GM18868 (cell line): ENCODE results near the gene RAB9A.
"Not testable (repeated sequence)": the region's sequence is repeated elsewhere in the genome, so short reads cannot be mapped to it uniquely, and the experiment has no call there.

Experiments used
- ATAC-seq: cut with Tn5 transposase; IDR thresholded peaks from one replicate; pipeline ENCODE4 v1.9.1; 2021; ENCODE audit warnings: mild to moderate bottlenecking, moderate library complexity; ENCODE audit not compliant: unreplicated experiment

RAB9A gene

DNA sequence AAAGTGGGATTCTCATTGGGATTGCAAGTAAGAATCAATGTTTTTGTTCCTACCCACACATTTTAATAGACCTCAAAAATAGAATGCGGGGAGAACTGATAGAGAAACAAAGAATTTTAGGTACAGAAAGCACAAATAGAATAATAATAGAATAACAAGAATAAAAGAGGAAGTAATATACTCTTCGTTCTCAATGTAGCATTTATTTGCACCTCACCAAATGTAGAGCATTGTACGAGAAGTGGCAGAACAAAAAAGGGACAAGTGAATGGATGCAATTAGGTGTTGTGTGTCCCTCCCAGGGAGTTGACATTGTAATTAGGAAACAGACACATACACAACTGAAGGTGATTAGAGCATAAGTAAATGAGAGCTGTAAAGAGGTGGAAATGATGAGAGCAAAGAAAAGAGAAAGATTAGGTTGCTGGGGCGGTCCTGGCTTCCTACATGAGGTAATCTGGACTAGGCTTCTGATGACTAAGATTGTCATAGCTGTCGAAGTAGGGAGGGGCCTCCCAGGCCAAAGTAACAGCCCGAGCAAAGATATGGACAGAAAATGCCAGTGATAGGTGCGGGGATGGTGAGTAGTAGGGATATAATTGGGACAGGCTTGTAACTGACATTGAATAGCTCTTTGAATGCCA lies 10.4 kb downstream of the RAB9A start:
- peak; percentile 76 for ATAC-seq

DNA sequence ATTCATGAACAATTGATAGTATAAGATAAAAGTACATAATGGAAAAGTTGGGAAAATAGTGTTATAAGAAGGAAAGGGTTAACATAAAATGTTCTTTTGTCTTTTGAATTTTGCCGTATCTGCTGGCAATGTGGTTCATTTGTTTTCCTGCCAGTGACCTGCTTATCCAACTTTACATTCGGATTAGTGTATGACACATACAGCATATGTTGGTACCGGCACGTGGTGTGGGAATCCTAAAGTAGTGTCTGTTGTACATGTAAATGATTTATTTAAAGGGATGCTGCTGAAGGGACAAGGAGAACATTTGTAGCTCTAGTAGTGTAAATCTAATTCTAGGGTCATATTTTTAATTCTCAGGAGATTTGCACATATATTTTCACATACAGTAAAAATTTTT lies 11.5 kb downstream of the RAB9A start:
- no peak for ATAC-seq

DNA sequence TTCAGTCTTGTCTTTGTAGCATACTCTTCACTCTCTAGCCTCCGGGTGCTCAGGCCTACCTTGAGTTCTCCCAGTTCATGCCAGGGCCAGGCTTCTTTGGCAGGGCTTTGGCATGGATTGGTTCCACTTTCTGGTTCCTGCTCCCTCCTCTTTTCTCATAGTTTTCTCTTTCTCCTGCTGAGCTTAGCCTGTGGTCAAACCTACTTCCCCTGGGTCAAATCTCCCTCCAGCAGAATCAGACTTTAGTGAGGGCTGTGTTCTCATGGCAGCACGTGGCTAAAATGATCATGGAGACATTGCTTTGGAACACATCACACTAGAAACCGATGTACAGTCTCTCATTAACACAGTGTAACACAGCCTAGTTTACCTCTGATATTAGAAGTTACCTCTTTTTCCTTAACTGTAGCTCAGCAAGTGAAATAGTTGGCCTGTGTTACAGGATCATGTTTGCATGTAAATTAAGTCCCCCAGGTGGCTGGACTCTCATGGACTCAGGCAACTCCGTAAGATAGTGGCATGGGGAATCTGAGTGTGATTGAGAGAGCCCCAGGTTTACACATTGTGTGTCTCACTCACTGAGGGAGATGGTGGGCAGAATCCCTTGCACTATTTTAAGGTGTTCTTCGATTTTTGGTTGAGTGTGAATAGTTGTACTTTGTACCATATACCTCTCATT lies 13.3 kb downstream of the RAB9A start:
- no peak for ATAC-seq

DNA sequence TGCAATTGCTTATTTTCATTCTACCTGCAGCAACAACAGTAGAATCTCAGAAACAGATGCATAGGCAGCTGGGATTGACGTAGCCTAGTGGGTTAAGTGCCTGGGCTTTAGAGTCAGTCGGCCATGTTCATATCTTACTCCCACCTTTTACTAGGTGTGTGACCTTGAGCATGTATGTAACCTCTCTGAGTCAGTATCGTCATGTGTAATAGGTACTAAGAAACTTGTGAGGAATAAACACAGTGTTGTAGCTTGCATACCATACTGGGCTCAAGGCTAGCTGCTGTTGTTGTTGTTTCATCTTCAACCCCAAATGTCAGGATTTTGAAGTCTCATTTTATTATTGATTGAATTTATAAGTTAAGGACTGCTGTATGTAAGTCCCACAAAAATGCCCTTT lies 14.2 kb downstream of the RAB9A start:
- ATAC-seq = no peak

DNA sequence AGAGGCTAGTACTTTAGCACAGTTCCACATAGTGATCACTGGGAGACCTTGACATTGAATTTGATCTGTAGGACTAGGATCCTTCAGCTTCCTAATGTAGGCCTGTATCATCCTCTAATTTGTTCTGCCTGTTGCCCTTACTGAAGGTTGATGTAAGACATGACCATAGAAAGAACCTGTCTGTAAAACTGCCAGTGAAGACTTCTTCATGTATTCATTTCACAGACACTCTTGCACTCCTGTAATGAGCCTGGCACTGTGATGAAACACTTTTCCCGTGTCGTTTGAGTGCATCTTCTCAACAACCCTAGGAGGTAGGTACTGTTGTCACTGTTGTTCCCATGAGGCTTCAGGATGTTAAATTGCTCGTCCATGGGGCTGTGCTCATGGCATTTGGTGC lies 14.7 kb downstream of the RAB9A start:
- ATAC-seq = no peak

DNA sequence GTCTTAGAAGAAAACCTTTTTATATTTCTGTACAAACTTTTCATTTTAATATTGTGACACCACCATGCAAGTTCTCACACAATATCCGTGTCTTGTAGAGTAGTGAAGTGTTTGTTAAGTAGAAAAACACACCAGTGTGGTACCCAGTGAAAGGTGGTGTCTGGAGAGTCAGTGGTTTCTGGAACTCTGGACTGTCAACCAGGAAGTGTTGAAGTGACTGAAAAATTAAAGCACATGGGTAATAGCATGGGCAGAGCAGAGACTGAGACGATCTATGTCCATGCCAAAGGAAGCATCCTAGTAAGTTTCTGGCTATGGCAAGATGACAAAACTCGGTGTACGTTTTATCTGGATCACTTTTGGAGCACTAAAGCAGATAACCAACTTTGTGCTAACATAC lies 22.2 kb downstream of the RAB9A start:
- ATAC-seq = no peak

DNA sequence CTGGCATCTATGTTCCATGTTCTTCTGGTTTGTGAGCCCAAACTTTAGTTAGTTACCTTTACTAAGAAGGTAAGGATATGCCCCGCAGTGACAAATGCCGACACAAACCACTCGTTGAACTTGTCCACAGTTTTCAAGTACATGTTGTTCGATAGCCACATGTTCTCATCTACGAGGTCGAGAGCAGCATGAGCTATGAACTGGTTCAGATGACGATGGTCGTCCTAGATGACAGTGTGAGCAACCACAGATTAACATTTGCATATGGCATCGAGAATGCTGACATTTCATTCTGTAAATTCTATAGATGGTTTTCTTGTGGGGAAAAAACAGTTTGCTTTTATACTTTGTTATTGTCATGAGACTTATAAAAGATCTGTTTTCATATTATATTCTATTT lies 27.5 kb downstream of the RAB9A start:
- no peak for ATAC-seq

DNA sequence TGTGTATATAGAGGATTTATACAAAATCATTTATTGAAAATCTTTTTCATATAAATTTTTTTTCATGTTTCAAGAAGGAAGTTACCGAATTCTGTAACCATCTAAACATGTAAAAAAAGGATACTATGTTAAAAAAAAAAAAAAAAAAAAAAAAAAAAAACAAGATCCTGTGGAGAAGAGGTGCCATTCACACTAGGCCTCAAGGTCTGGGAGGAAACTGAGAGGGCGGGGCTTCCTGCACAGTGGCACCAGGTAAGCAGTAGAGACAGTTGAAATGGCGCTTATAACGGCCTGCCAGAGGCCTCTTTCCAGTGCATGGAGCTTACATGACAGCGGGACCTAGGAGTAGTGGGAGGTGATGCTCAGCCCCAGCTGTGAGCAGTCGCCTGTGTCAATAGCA lies 28.0 kb downstream of the RAB9A start:
- ATAC-seq = no peak

DNA sequence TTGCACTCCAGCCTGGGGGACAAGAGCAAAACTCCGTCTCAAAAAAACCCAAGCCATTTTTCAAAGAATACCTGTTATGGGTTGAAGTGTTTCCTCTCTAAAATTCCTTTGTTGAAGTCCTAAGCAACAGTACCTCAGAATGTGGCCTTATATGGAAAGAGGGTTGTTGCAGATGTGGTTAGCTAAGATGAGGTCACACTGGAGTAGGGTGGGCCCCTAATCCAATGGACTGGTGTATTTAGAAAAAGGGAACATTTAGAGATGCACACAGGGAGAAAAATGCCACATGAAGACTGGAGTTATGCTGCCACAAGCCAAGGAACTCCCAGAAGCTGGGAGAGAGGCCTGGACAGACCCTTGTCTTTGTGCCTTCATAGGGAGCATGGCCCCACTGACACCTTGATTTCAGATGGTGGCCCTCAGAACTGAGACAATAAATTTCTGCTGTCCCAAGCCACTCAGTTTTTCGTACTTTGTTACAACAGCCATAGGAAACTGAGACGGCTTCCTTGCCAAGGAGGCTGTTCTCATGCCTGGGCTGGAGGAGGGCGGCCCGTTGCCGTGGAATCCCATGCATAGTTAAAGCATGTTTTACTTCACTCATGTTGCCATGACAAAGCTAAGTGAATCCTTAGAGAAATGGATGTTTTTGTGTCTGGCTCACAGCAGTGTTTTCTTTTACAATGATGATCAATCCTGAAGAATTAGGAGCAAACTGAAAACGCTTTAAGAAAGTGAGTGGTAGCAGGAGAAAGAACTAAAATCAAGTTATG lies 29.0 kb downstream of the RAB9A start:
- no peak for ATAC-seq

DNA sequence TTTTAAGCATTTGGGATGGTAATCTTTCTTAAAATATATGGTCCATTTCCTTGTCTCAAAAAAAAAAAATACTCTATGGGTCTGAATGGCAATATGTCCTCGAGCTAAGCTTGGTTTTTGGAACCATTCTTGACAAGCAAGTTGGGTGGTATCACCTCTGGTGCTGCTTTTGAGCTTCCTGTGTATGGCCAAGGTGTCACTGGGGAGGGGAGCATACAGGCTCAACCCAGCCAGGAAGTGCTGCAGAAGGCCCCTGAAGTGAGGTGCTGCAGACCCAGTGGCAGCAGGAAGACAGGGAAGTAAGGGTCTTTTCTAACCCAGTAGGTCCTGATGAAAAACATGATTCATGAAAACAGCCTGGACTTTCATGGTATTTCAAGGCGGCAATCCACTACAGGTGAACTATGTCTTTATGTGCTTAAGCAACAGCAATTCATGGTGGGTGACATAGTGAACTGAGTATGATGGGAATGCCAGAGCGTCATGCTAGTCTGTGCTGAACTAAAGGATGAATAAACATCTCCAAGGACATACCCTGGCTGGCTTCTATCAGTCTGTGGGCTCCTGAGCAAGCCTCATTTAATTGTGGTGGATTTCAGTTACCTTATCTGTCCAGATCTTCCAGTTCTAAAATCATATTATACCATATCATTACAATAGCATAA lies 30.4 kb downstream of the RAB9A start:
- no peak for ATAC-seq

DNA sequence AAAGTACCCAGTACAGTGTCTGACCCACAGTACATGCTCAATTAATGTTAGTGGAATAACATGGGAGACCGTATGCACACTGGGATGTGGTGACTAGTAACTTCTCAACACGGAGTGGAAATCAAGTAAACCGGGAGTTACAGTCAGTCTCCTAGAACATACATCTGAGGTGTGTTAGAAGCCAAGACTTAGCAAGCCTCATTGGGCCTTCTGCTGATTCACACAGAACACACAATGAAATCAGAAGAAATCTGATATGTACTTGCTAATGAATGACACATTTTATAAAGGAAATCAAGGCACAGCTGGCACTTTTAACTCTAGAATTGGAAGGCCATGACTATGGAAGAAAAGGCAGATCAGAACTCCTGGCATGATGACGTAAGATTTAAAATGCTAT lies 32.4 kb downstream of the RAB9A start:
- ATAC-seq = no peak

DNA sequence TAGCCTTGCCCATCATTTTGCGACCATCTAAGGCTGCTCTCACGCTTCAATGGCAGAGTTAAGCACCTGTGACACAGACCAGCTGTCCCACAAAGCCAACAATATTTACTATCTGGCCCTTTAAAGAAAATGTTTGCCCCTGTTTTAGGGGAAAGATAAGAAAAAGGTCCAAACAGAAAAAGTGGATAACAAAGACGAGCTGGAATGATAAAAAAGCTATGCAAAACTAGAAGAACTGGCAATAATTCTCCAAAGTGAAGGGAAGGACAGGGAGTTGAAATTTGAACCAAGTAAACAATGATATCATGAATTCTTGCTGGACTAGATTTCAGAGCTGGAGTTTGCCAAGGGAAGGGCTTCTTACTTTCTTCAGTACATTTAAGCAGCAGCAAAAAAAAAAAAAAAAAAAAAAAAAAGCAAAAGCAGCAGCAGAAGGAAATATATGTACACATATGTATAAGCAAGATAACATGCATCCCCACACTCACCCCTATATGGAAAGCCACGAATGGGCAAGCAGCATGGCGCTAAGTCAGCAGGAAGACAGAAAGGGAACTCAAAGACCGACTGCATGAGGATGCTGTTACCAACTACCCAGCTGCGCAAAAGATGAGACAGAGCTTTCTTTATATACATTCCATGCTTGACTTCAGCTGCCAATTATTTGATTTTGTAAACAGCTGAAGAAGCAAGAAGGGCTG lies 33.0 kb downstream of the RAB9A start:
- ATAC-seq = no peak

DNA sequence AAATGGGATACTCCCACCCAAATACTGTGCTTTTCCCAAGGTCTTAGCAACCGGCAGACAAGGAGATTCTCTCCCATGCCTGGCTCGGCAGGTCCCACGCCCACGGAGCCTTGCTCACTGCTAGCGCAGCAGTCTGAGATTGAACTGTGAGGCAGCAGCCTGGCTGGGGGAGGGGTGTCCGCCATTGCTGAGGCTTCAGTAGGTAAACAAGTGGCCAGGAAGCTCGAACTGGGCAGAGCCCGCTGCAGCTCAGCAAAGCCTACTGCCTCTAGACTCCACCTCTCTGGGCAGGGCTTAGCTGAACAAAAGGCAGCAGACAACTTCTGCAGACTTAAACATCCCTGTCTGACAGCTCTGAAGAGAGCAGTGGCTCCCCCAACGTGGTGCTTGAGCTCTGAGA lies 36.0 kb downstream of the RAB9A start:
- ATAC-seq = not testable (repeated sequence)

DNA sequence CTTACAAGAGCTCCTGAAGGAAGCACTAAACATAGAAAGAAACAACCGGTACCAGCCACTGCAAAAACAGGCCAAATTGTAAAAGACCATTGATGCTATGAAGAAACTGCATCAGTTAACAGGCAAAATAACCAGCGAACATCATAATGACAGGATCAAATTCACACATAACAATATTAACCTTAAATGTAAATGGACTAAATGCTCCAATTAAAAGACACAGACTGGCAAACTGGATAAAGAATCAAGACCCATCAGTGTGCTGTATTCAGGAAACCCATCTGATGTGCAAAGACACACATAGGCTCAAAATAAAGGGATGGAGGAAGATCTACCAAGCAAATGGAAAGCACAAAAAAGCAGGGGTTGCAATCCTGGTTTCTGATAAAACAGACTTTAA lies 37.7 kb downstream of the RAB9A start:
- not testable (repeated sequence) for ATAC-seq

DNA sequence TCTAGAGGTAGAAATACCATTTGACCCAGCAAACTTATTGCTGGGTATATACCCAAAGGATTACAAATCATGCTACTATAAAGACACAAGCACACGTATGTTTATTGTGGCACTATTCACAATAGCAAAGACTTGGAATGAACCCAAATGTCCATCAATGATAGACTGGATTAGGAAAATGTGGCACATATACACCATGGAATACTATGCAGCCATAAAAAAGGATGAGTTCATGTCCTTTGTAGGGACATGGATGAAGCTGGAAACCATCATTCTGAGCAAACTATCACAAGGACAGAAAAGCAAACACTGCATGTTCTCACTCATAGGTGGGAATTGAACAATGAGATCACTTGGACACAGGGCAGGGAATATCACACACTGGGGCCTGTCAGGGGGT lies 41.6 kb downstream of the RAB9A start:
- not testable (repeated sequence) for ATAC-seq

DNA sequence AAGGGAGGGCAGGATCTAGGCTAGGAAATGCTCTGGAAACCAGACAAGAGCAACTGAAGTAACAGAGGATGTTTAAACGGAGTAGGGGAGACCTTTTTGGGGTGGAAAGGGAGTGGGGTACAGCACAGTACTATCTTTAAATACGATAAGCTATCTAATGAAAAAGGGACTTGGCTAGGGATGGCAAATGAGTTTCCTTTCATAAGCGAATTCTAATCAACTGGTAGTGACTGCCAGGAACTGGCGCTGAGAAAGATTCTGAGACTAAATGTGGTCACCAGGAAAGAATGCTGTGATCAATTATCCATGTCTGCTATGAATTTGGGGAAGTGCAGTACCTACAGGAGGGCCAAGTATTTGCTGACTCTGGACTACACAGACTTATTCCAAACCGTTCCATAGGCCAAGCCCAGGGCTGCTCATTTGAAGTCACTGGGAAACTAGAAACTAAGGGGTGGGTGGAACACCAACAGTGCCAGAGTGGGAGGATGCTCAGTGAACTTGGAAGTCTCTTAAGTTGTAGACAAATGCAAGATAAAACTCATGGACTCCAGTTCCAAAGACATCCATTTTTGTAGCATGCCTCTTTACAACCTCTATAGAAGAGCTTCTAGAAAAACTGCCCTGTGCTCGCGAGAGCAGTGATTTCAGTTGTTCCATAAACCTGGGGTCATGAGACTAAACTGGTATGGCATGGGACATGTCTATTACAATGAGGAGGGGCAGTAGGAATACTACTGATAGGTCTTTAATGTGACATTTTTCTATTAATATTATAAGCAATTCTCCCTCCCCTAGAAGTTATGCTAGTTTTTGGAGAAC lies 43.5 kb downstream of the RAB9A start:
- no peak for ATAC-seq

DNA sequence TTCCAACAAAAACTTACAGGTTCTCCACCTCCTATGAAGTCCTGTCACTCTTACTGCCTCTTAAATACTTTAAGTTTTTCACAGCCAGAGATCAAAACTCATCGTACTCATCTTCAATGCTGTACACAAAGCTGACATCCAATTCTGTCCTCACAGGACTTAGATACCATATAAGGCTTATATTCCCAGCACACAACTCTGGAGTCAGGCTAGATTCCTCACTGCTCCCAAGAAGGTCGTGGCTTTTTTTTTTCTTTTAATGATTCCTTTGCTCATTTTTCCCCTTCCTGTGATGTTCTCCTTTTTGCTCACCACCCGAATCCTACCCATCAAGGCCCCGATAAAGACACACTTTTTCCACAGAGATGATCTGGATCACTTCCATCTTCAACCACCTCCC lies 44.6 kb downstream of the RAB9A start:
- no peak for ATAC-seq

DNA sequence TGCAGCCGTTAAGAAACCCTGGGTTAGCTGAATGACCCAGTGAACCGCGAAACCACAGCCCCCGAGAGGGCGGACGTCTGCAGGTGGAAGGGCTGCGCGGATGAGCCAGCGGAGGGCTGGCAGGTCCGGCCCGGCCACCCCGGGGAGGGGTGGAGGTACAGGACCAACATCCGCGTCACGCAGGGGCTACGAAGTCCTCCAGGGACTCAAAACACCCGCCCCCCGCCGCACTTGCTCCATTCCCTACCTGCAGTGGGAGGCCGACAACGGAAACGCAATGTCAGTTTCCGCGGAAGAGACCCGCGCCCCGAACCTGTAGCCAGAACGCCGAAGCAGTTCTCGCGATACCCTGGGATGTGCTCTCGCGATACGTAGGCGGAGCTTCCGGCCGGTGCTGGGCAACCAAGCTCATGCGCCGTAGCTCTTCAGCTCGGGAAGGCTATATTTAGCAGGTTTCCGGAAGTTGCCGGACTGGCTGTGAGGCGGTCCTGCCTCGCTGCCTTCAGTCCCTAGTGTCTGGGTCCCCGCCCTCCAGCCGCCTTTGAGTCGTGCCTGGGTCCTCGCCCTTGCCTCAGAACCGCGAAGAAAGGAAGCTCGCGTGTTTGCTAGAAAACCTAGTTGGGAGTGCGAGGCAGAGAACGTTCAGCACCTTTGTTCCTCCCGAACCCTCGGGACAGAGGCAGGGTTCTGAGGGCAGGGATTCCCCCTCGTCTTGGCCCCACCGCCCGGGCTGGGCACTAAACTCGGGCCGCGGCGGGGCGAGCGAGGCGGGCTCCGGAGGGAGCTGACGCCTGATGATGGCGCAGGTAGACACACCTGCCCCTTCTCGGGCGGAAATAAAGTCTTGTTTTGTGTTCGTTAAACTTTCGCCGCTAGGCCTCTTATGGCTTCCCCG lies 45.6 kb downstream of the RAB9A start, which contains the start of the genes OFD1 and TRAPPC2:
Gene OFD1 (plus strand): TSS at position 471 of the 895 bp plus-strand sequence. CDS start 324 bp downstream, at position 795.
Gene TRAPPC2 (minus strand): TSS at position 343 of the 895 bp plus-strand sequence. CDS start 14,657 bp downstream, outside the sequence.
- ATAC-seq = peak; percentile 95

DNA sequence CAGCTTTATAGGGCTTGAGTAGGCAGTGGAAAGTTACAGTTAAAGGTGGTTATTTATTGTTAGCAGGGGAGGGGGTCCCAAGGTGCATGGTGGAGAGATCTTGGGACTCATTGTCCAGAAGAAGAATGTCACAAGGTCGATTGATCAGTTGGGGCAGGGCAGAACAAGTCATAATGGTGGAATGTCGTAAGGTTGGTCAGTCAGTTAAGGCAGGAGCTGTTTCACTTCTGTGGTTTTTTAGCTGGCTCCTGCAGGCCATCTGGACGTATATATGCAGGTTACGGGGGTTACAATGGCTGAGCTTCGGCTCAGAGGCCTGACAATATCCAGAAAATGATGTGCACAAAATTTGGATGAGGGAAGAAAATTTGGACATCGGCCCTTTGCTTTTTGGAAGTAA lies 52.8 kb downstream of the RAB9A start:
- ATAC-seq = no peak
